HG03064 (cell line): ENCODE results near the gene KANSL3.

Source experiments
- ATAC-seq: cut with Tn5 transposase; IDR thresholded peaks from one replicate; pipeline ENCODE4 v1.9.1; 2021; ENCODE audit warnings: low read depth; ENCODE audit not compliant: unreplicated experiment

KANSL3 gene

GRCh38 chr2:96547203-96547641, 90.9 kb downstream of the KANSL3 start:
- no peak for ATAC-seq

GRCh38 chr2:96546797-96547196, 91.3 kb downstream of the KANSL3 start:
- ATAC-seq: no peak

- ATAC-seq: no peak
Observed at GRCh38 chr2:96546321-96546720, 91.8 kb downstream of the KANSL3 start.
